Nephron (organoid): ENCODE measurements around the gene STK17A.

ENCODE experiments used
- H3K27ac Mint-ChIP-seq, 3 experiments: 2 replicates each; pipeline ENCODE4 v1.8.0; 2020; ENCODE audit warnings: mixed read lengths in 3 of 3, mild to moderate bottlenecking in 2 of 3, moderate library complexity in 1 of 3
- H3K27me3 Mint-ChIP-seq: 2 replicates; pipeline ENCODE4 v1.8.0; 2021; ENCODE audit warnings: low read depth, mild to moderate bottlenecking, moderate library complexity, mixed read lengths
- H3K36me3 Mint-ChIP-seq: 2 replicates; pipeline ENCODE4 v1.8.0; 2020; ENCODE audit warnings: low read depth, mixed read lengths
- H3K4me1 Mint-ChIP-seq: 2 replicates; pipeline ENCODE4 v1.8.0; 2020; ENCODE audit warnings: mixed read lengths
- H3K4me3 Mint-ChIP-seq, 3 experiments: 2 replicates each; pipeline ENCODE4 v1.8.0; 2020; ENCODE audit warnings: mild to moderate bottlenecking in 3 of 3, mixed read lengths in 3 of 3, moderate library complexity in 2 of 3
- H3K9me3 Mint-ChIP-seq: 2 replicates; pipeline ENCODE4 v1.8.0; 2020; ENCODE audit warnings: mixed read lengths
- TF ChIP-seq, protein P1 (sequence below), 3 experiments: fragments of 200-600 bp; sonication (generic); IDR thresholded peaks; one replicate each; pipeline ENCODE4 v1.5.0; 2021; ENCODE audit warnings: antibody characterized with exemption in 3 of 3; ENCODE audit not compliant: unreplicated experiment in 3 of 3

The STK17A gene

DNA sequence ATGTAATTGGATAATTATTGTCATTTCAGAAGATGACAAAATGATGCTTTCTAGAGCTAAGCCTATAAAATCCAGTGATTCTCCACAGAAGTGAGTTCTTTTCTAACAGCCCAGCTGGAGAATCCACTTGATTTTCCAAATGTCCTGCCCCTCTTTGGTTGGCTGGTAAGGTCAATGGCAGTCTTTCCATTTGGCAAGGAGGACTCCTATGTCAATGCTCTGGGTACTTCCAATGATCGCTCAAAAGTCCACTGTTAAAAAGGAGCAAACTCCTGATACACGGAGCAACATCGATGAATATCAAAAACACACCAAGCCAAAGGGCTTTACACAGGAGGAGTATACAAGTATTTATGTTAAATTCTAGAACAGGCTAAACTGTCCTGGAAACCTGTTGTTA is 57.8 kb downstream of the STK17A start:
- H3K4me3 Mint-ChIP-seq: no peak overlapping the region
- peaks cover 74% of the 10 kb centered on the region for H3K36me3 Mint-ChIP-seq
- H3K27me3 Mint-ChIP-seq: no peaks in the 10 kb centered on the region
- peaks cover 25% of the 10 kb centered on the region for H3K4me1 Mint-ChIP-seq
- H3K9me3 Mint-ChIP-seq: no peaks in the 10 kb centered on the region
- H3K27ac Mint-ChIP-seq: peak overlapping the region; percentile 77 to 90 (median 83)
- TF ChIP-seq, protein P1, sequence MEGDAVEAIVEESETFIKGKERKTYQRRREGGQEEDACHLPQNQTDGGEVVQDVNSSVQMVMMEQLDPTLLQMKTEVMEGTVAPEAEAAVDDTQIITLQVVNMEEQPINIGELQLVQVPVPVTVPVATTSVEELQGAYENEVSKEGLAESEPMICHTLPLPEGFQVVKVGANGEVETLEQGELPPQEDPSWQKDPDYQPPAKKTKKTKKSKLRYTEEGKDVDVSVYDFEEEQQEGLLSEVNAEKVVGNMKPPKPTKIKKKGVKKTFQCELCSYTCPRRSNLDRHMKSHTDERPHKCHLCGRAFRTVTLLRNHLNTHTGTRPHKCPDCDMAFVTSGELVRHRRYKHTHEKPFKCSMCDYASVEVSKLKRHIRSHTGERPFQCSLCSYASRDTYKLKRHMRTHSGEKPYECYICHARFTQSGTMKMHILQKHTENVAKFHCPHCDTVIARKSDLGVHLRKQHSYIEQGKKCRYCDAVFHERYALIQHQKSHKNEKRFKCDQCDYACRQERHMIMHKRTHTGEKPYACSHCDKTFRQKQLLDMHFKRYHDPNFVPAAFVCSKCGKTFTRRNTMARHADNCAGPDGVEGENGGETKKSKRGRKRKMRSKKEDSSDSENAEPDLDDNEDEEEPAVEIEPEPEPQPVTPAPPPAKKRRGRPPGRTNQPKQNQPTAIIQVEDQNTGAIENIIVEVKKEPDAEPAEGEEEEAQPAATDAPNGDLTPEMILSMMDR (IDR thresholded peaks at IDR 0.05; ENCODE audit: unreplicated experiment in 3 of 3): no peak

DNA sequence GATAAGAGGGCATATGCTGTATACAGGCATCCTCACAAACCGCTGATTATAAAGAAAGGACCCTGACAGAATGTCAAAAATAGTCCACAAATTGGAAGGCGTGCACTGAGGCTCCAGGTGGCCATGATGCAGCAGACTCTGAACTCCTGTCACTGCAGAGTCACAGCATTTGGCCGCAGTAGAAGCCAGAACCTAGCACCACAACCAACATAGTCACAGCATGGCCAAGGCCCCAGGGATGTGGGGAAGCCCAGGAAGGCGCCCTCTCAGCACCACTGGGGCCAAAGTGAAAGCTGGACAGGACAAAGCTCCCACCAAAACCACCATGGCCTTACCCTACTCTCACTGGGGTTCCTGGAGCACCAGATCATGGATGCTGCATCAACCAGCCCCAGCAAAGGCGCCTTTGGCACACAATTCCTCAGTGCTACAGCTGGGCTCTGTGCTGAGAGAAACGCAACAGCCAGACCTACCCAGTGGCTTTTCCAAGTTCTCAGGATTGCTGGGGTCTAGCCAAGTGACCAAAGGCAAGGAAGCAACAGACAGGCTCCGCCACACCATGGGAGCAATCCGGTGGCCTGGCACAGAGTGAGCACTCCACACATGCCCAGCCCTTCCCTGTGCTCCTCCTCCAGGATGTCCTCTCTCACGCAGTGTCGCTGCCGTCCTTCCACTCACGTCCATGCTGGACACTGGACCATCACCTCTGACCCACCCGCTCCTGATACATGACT is 60.2 kb downstream of the STK17A start:
- H3K27ac Mint-ChIP-seq: peak overlapping the region in 2 of 3 experiments; percentile 29 to 41
- TF ChIP-seq, protein P1 (IDR thresholded peaks at IDR 0.05; ENCODE audit: unreplicated experiment in 3 of 3): no peak
- H3K9me3 Mint-ChIP-seq: no peaks in the 10 kb centered on the region
- H3K27me3 Mint-ChIP-seq: no peaks in the 10 kb centered on the region
- H3K36me3 Mint-ChIP-seq: peaks cover 65% of the 10 kb centered on the region
- peaks cover 49% of the 10 kb centered on the region for H3K4me1 Mint-ChIP-seq
- no peak overlapping the region for H3K4me3 Mint-ChIP-seq

DNA sequence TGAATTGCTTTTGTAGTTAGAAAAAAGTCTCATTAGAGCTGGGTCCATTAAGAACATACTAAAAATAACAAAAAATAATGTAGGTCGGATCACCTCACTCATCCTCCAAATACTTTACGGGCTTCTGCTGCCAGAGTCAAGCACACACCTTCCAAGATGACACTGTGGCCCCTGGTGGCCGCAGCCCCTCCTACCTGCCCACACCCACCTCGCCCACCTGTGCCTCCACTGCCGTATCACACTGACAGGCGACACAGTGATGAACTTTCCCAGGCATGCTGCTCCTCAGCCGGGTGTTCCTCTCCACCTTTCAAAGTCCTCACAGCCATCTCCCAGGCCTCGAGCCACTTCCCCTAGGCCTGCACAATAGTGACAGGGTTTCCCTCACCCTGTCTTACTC is 60.9 kb downstream of the STK17A start:
- no peaks in the 10 kb centered on the region for H3K27me3 Mint-ChIP-seq
- TF ChIP-seq, protein P1 (IDR thresholded peaks at IDR 0.05; ENCODE audit: unreplicated experiment in 3 of 3): no peak
- peak overlapping the region in 1 of 3 experiments; percentile 29 for H3K27ac Mint-ChIP-seq
- H3K4me3 Mint-ChIP-seq: no peak overlapping the region
- H3K9me3 Mint-ChIP-seq: no peaks in the 10 kb centered on the region
- peaks cover 56% of the 10 kb centered on the region for H3K4me1 Mint-ChIP-seq
- H3K36me3 Mint-ChIP-seq: peaks cover 64% of the 10 kb centered on the region

DNA sequence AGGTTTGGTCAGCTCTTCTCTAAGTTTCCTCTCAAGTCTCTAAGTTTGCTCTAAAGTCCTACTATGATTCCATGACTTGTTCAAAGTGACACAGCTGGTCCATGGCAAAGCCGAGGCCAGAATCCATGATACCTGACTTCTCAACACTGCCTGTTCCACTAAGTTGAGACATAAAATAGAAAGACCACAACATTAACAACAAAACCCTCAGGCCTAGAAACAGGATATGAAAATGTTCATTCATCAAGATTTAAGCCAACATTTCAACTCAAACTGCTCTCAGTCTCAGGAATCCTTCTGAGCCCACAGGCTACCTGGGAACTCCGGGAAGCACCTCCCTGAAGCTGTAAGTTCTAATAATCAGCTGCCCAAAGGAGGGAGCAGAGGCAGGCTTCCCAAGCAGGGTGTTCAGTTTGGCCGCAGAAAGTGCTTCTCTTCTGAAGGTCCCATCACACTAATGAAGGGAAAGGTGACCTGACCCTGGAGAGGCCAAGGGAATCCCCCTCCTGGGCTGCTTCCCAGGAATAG is 62.9 kb downstream of the STK17A start:
- Mint-ChIP-seq H3K27ac (peak overlapping the region; percentile 55 to 98 (median 98)), H3K4me1 (peaks cover 53% of the 10 kb centered on the region), H3K4me3 (no peak overlapping the region), H3K27me3 (no peaks in the 10 kb centered on the region), H3K9me3 (no peaks in the 10 kb centered on the region), H3K36me3 (peaks cover 52% of the 10 kb centered on the region)
- TF ChIP-seq, protein P1 (IDR thresholded peaks at IDR 0.05; ENCODE audit: unreplicated experiment in 3 of 3): no peak

DNA sequence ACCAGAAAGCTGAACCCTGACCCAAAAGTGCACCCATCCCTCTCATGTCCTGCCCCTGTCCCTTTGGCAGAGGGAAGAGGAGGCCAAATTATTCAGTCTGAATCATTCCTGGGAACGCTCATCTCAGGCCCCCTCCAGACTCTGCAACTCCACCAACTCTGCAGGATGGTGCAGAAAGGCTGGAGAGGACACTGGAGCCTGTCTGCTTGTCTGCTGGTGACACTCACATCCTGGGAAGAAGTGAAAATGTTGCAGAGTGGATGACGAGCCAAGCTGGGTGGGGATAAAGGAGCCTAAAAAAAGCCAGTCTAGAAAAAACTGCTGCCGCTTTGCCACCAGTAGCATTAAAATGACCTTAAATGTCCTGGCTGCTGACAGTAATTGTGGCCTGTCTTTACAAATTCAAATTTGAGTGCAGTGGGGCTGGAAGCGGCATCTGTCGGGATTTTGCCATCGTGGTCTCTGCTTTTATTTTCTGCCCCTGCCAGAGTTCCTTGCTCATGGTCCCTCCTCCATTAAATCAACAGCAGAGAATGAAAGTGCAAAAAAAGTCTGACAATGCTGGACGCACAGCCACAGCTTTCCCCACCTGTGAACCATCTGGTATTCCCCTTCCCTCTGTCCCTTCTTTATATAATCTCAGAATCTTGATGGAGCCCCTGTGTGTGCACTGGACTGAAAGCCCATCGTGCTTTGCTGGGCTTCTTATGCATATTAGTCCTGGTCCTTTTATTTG is 63.9 kb downstream of the STK17A start:
- no peaks in the 10 kb centered on the region for H3K27me3 Mint-ChIP-seq
- TF ChIP-seq, protein P1 (IDR thresholded peaks at IDR 0.05; ENCODE audit: unreplicated experiment in 3 of 3): no peak
- peaks cover 58% of the 10 kb centered on the region for H3K4me1 Mint-ChIP-seq
- H3K9me3 Mint-ChIP-seq: no peaks in the 10 kb centered on the region
- H3K27ac Mint-ChIP-seq: peak overlapping the region; percentile 91 to 98 (median 98)
- H3K36me3 Mint-ChIP-seq: peaks cover 60% of the 10 kb centered on the region
- peak overlapping the region in 1 of 3 experiments; percentile 23 for H3K4me3 Mint-ChIP-seq
